ENCODE measurements around the gene CELF3. TPM values are rescaled to one million over a fixed set of nuclear protein-coding genes. Genes with fewer than 3 reads are reported as not detected.
A peak's percentile ranks its signal among the peaks of the same experiment; 100 is the strongest.

The CELF3 gene
- polyA plus RNA-seq (2011; rRNA removed) (not detected in 2 replicates), polyA minus RNA-seq (2011; rRNA and poly(A)+ RNA removed) (not detected in 2 replicates)

- no peak within 1 kb of the TSS for H3K27ac ChIP-seq (ENCODE audit: low read depth, low read length)
- peaks cover 71% of the 10 kb centered on the region for H3K27me3 ChIP-seq (ENCODE audit: control insufficient read depth, insufficient read depth, low read length)
- POLR2A ChIA-PET = interaction anchor here (0.6 kb wide), 1 partner anchor 8 kb away, joined by 9 read pairs; no protein-coding TSS in a partner anchor
- no peak for TF ChIP-seq CTCF (IDR thresholded peaks at IDR 0.05; ENCODE audit: low read depth, low read length)
- no peak within 1 kb of the TSS for H3K4me3 ChIP-seq (ENCODE audit: low read depth, low read length)
- no peak for DNase-seq (ENCODE audit: low read depth, low spot score)
- CTCF ChIA-PET = no interaction called here
- H3K9me3 ChIP-seq (ENCODE audit: control insufficient read depth, insufficient read depth, low read length) = no peaks in the 10 kb centered on the region
Observed at GRCh38 chr1:151716771-151717631, at the start of gene CELF3. Gene CELF3, minus strand, starts transcription at chr1:151716803. Its CDS starts 783 bp downstream, at chr1:151716020.

DNA sequence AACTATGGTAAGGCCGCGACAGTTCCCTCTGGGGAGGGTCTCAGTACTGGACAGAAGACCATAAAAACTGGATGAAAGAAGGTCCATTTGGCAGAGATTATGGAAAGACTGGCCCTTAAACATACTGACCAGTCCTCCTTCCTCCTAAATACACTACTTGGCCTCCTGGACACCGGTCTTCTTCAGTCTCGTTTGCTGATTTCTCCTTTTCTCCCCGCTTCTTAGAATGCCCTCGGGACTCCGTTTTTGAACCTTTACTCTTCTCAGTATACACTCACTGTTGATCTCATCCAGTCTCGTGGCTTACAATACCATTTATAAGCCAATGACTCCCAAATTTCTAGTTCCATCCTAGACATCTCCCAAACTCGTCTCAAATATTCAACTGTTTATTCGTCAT, 47.4 kb upstream of the CELF3 start:
- CTCF ChIA-PET = interaction anchor here (1.0 to 1.4 kb wide), 3 partner anchors 25 to 237 kb away, joined by 3 to 5 read pairs (median 4); no protein-coding TSS in a partner anchor
- H3K27me3 ChIP-seq (ENCODE audit: control insufficient read depth, insufficient read depth, low read length) = peaks cover 2% of the 10 kb centered on the region

GRCh38 chr1:151762941-151763921, 46.6 kb upstream of the CELF3 start, which contains the start of gene MRPL9:
Gene MRPL9, minus strand, starts transcription at chr1:151763496. Its CDS starts 17 bp downstream, at chr1:151763479.
- no peak for TF ChIP-seq CTCF (IDR thresholded peaks at IDR 0.05; ENCODE audit: low read depth, low read length)
- Histone ChIP-seq H3K27me3 (ENCODE audit: control insufficient read depth, insufficient read depth, low read length) (peaks cover 2% of the 10 kb centered on the region), H3K4me3 (ENCODE audit: low read depth, low read length) (peak within 1 kb of the TSS; percentile 93), H3K9me3 (ENCODE audit: control insufficient read depth, insufficient read depth, low read length) (no peaks in the 10 kb centered on the region), H3K27ac (ENCODE audit: low read depth, low read length) (peak within 1 kb of the TSS; percentile 80)
- CTCF ChIA-PET = interaction anchor here (1.0 to 1.4 kb wide), 3 partner anchors 25 to 238 kb away, joined by 3 to 5 read pairs (median 4); no protein-coding TSS in a partner anchor
- peak; percentile 21 for DNase-seq (ENCODE audit: low read depth, low spot score)
- POLR2A ChIA-PET = interaction anchor here (0.6 to 1.0 kb wide), 3 partner anchors 231 to 272 kb away, joined by 3 to 6 read pairs (median 3); no protein-coding TSS in a partner anchor

More for the DNA sequence above, 47.4 kb upstream of the CELF3 start:
- POLR2A ChIA-PET = no interaction called here
- Histone ChIP-seq H3K4me3 (ENCODE audit: low read depth, low read length) (peak overlapping the region; percentile 93), H3K27ac (ENCODE audit: low read depth, low read length) (peak overlapping the region; percentile 80), H3K9me3 (ENCODE audit: control insufficient read depth, insufficient read depth, low read length) (no peaks in the 10 kb centered on the region)
- DNase-seq (ENCODE audit: low read depth, low spot score) = no peak
- no peak for TF ChIP-seq CTCF (IDR thresholded peaks at IDR 0.05; ENCODE audit: low read depth, low read length)

GRCh38 chr1:151760597-151761385, 44.2 kb upstream of the CELF3 start:
- Histone ChIP-seq H3K4me3 (ENCODE audit: low read depth, low read length) (no peak overlapping the region), H3K27me3 (ENCODE audit: control insufficient read depth, insufficient read depth, low read length) (no peaks in the 10 kb centered on the region), H3K9me3 (ENCODE audit: control insufficient read depth, insufficient read depth, low read length) (no peaks in the 10 kb centered on the region), H3K27ac (ENCODE audit: low read depth, low read length) (no peak overlapping the region)
- DNase-seq (ENCODE audit: low read depth, low spot score) = no peak
- POLR2A ChIA-PET = no interaction called here
- TF ChIP-seq CTCF (IDR thresholded peaks at IDR 0.05; ENCODE audit: low read depth, low read length) = no peak
- CTCF ChIA-PET = no interaction called here
